ENCODE data around the gene TYK2. TPM values are rescaled to one million over a fixed set of nuclear protein-coding genes. Genes with fewer than 3 reads are reported as not detected.
A peak's percentile ranks its signal among the peaks of the same experiment; 100 is the strongest.
"Not testable (repeated sequence)": the region's sequence is repeated elsewhere in the genome, so short reads cannot be mapped to it uniquely, and the experiment has no call there.

TYK2 gene
- polyA plus RNA-seq, 6 donors from 2014 or later, result 26.1 to 67.7 (median 48.5) TPM

DNA sequence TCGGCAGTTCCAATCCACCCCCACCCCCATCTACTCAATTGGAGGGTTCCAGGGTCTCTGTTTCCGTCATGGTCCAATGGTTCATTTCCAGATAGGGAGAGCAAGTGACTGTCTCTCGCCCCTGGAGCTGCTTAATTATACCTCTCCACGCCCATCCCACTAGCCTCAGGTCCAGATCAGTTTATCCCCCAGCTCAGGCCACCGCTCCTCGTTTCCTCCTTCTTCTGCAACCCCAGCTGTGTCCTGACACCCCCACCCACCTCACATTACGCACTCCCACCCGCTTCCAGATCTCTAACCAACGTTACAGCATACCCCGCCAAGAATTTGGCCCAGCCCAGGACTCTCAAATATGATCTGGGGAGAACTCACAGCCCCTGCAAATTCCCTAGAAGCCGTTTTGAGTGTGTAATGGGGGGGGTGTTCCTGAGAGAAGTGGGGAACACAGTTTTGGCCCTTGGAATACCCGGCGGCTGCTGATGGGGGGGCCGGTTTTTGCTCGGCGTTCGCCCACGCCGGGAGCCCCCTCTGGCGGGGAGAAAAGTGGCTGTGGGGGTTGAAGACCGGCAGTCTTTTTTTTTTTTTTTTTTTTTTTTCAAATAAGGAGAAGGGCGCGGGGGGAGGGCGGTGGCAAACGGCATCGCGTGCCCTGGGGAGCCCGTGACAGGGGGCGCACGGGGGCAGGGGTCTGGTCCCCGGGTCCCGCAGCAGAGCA lies 38.3 kb upstream of the TYK2 start:
- peak overlapping the region in 7 of 8 donors; percentile 52 to 85 (median 56) for H3K4me3 Mint-ChIP-seq
- ATAC-seq (ENCODE audit: low read depth in 2 of 2), result no peak
- peaks cover 6 to 8% of the 10 kb centered on the region in 2 donors for H3K36me3 Mint-ChIP-seq
- H3K27me3 Mint-ChIP-seq, result peaks cover 38 to 57% (median 42%) of the 10 kb centered on the region in 3 donors
- H3K9me3 Mint-ChIP-seq, result peaks cover 0 to 5% (median 0%) of the 10 kb centered on the region in 7 donors
- H3K27ac Mint-ChIP-seq, result peak overlapping the region; percentile 82 to 99 (median 90)
- peaks cover 44 to 65% (median 64%) of the 10 kb centered on the region in 3 donors for H3K4me1 Mint-ChIP-seq
- no peak for DNase-seq

DNA sequence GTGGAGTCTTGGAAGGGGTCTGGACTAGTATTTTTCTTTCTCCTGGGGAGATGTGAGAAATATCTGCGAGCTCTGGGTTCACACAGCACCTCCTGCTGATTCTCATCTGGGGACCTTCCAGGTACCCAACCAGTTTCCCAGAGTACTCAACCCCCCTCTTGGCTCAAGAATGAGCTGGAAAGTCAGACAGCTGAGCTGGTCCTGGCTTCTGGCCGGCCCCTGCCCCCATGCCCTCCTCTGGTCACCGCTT lies 37.8 kb upstream of the TYK2 start:
- DNase-seq (no peak), ATAC-seq (ENCODE audit: low read depth in 2 of 2) (no peak)
- Mint-ChIP-seq H3K27ac (peak overlapping the region; percentile 82 to 99 (median 90)), H3K4me1 (peaks cover 40 to 66% (median 60%) of the 10 kb centered on the region in 3 donors), H3K36me3 (peaks cover 6 to 8% of the 10 kb centered on the region in 2 donors), H3K4me3 (peak overlapping the region; percentile 22 to 85 (median 56)), H3K27me3 (peaks cover 34 to 53% (median 37%) of the 10 kb centered on the region in 3 donors), H3K9me3 (peaks cover 0 to 5% (median 0%) of the 10 kb centered on the region in 7 donors)

DNA sequence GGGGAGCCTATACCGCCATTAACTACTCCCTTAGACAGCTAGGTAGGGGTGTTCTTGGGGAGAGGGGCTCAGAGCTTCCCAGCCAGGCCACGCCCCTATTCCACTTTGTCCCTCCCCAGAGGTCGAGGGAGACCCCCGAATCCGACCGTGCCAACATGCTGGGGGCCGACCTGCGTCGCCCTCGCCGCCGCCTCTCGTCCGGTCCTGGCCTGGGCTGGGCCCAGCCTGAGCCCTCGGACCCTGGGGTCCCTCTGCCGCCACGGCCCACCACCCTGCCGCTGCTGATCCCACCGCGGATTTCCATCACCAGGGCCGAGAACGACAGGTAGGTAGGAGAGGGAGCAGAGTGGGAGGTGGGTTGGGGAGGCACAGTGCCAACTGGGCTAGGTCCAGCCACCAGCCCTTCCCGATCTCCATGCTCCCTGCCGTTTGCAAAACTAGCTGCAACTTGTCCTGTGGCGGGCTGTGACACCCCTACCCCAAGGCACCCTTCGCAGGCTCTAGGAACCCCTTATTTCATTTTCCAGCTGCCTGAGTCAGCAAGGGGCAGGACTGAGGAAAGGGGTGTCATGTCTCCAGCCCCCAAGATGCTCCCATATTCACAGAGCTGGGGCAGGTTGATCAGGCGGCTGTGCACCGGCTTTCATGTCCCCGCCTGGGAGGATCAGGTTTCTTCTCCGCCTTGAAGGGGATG lies 37.3 kb upstream of the TYK2 start:
- no peak for DNase-seq
- Mint-ChIP-seq H3K27ac (peak overlapping the region; percentile 94 to 100 (median 98)), H3K36me3 (peaks cover 6 to 8% of the 10 kb centered on the region in 2 donors), H3K4me1 (peaks cover 40 to 71% (median 62%) of the 10 kb centered on the region in 3 donors), H3K9me3 (peaks cover 0 to 5% (median 0%) of the 10 kb centered on the region in 7 donors), H3K27me3 (peaks cover 34 to 53% (median 37%) of the 10 kb centered on the region in 3 donors), H3K4me3 (peak overlapping the region in 6 of 8 donors; percentile 22 to 85 (median 56))
- no peak for ATAC-seq (ENCODE audit: low read depth in 2 of 2)

DNA sequence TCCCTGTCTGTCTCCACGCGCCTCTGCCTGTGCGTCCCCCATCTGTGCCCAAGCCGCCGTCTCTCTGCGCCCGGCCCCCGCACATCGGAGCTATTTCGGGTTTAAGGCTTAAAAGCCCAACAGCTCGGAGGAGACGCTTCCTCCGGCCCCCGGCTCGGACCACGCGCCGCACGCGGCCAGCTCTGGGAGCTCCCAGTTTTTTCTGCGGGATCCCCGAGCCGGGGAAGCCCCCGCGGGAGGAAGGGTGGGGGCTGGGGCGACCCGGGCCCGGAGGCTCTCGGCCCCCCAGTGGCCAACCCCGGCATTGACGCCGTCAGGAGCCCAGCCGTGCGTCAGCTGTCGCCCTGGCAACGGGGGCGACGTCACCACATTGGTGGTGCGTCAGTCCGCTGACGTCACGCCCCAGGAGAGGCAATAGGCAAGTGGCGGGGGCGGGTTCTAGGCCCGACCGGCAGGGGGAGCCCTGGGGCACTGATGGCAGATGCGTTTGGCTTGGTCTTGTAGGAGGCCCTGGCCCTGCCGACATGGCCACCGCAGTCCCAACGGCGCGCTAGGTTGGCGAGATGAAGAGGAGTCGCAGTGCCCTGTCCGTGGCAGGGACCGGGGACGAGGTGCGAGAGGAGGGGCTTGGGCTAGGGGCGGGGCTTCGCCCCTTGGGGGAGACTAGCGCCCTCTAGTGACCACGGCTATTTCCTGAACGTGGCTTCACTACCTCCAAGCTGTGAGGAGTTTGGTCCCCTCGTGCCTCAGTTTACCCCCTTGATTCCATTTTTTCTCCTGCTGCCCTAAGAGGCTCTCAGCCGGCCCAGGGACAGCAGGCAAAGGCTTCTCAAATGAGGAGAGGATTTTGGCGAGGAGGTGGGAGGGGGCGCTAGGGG lies 36.2 kb upstream of the TYK2 start:
- Mint-ChIP-seq H3K27ac (peak overlapping the region; percentile 94 to 100 (median 98)), H3K27me3 (peaks cover 26 to 43% (median 29%) of the 10 kb centered on the region in 3 donors), H3K9me3 (peaks cover 0 to 5% (median 0%) of the 10 kb centered on the region in 7 donors), H3K4me1 (peaks cover 36 to 72% (median 64%) of the 10 kb centered on the region in 3 donors), H3K36me3 (peaks cover 6 to 8% of the 10 kb centered on the region in 2 donors), H3K4me3 (peak overlapping the region; percentile 61 to 91 (median 76))
- DNase-seq (peak; percentile 98), ATAC-seq (ENCODE audit: low read depth in 2 of 2) (peak; percentile 68 to 74)

DNA sequence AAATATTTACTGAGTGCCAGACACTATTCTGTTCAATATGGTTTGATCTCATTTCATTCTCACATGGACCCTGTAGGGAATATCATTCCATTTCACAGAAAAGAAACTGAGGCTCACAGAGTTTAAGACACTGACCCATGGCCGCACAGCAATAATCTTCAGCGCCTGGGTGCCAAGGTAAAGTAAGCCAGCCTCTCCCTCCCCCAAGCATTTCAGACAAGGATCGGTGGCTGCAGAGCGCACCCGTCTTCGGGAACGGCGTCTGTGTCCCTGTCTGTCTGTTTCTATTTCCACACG lies 35.7 kb upstream of the TYK2 start:
- Mint-ChIP-seq H3K4me3 (peak overlapping the region; percentile 61 to 91 (median 76)), H3K9me3 (peaks cover 0 to 5% (median 0%) of the 10 kb centered on the region in 7 donors), H3K36me3 (peaks cover 6 to 8% of the 10 kb centered on the region in 2 donors), H3K4me1 (peaks cover 30 to 72% (median 64%) of the 10 kb centered on the region in 3 donors), H3K27me3 (peaks cover 20 to 38% (median 24%) of the 10 kb centered on the region in 3 donors), H3K27ac (peak overlapping the region; percentile 94 to 100 (median 98))
- DNase-seq, result no peak
- no peak for ATAC-seq (ENCODE audit: low read depth in 2 of 2)

DNA sequence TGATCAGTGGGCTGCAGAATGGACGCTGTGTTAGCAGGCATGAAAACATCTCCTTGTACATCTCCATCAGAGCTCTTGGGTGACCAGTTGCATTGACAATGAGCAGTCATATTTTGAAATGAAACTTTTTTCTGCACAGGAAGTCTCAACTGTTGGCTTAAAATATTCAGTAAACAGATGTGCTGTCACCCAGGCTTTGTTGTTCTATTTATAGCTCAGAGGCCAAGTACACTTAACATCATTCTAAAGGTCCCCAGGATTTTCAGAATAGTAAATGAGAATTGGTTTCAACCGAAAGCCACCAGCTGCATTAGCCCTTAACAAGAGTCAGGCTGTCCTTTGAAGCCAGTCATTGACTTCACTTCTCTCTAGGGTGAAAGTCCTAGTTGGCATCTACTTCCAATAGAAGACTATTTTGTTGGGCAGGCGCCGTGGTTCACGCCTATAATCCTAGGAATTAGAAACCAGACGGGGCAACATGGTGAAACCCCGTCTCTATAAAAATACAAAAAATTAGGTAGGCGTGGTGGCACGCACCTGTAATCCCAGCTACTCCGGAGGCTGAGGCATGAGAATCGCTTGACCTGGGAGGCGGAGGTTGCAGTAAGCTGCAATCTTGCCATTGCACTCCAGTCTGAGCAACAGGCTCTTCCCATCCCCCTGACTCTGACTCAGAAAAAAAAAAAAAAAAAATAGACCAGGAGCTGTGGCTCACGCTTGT lies 32.0 kb upstream of the TYK2 start:
- DNase-seq, result peak; percentile 61
- H3K9me3 Mint-ChIP-seq, result peaks cover 0 to 6% (median 0%) of the 10 kb centered on the region in 7 donors
- peaks cover 0 to 10% (median 5%) of the 10 kb centered on the region in 3 donors for H3K27me3 Mint-ChIP-seq
- ATAC-seq (ENCODE audit: low read depth in 2 of 2), result peak; percentile 5 to 9
- no peaks in the 10 kb centered on the region for H3K36me3 Mint-ChIP-seq
- H3K4me3 Mint-ChIP-seq, result peak overlapping the region; percentile 35 to 86 (median 60)
- peak overlapping the region; percentile 86 to 96 (median 92) for H3K27ac Mint-ChIP-seq
- peaks cover 33 to 86% (median 70%) of the 10 kb centered on the region in 3 donors for H3K4me1 Mint-ChIP-seq

DNA sequence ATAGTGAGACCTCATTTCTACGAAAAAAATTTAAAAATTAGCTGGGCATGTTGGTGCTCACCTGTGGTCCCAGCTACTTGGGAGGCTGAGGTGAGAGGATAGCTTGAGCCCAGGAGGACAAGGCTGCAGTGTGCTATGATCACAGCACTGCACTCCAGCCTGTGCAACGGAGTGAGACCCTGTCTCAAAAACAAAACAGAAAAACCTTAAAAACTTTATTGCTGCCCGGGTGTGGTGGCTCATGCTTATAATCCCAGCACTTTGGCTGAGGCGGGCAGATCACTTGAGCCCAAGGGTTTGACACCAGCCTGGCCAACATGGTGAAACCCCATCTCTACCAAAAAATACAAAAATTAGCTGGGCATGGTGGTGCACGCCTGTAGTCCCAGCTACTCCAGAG lies 30.9 kb upstream of the TYK2 start:
- not testable (repeated sequence) for H3K27me3 Mint-ChIP-seq; H3K36me3 Mint-ChIP-seq; H3K9me3 Mint-ChIP-seq; DNase-seq; ATAC-seq (ENCODE audit: low read depth in 2 of 2)
- H3K4me3 Mint-ChIP-seq, result peak overlapping the region; percentile 15 to 84 (median 68)
- H3K4me1 Mint-ChIP-seq, result peaks cover 31 to 89% (median 72%) of the 10 kb centered on the region in 3 donors
- H3K27ac Mint-ChIP-seq, result peak overlapping the region in 5 of 6 donors; percentile 83 to 95 (median 92)

DNA sequence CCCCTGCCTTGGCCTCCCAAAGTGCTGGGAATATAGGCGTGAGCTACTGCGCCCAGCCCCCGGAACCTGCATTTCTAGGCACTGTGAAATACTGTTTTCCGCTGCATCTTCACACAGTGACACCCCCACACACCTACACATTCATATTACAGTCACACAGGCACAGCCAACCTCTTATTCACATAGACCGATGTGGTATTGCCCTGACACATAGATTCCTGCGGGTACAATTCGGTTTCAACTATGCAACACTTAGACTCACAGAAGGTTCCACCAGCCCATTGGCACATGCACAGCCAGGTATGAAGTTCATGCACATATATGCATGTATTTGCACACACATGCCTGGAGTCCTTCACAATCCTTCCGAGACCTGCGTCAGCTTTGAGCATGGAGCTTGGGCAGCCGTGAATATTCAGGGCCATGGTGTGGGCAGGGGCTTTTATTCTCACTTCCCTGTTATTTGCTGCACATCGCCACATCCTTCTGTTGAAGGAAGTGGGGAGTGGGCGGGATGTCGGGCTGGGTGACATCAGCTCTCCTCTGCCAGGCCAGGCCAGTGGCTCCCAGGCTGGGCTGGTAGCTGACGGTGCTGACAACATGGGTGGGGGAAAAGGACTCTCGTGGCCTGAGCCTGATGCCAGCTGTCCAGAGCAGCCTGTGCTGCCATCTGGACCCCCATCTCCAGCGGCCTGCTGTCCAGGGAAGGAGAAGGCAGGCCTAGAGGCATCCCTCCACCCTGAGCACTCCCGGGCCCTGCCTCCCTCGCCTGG lies 28.3 kb upstream of the TYK2 start:
- no peaks in the 10 kb centered on the region for H3K27me3 Mint-ChIP-seq
- peak overlapping the region; percentile 86 to 98 (median 96) for H3K27ac Mint-ChIP-seq
- H3K9me3 Mint-ChIP-seq, result peaks cover 0 to 3% (median 0%) of the 10 kb centered on the region in 7 donors
- peaks cover 46 to 97% (median 85%) of the 10 kb centered on the region in 3 donors for H3K4me1 Mint-ChIP-seq
- H3K4me3 Mint-ChIP-seq, result peak overlapping the region; percentile 2 to 80 (median 76)
- peak; percentile 49 to 55 for ATAC-seq (ENCODE audit: low read depth in 2 of 2)
- peak; percentile 84 for DNase-seq
- no peaks in the 10 kb centered on the region for H3K36me3 Mint-ChIP-seq

DNA sequence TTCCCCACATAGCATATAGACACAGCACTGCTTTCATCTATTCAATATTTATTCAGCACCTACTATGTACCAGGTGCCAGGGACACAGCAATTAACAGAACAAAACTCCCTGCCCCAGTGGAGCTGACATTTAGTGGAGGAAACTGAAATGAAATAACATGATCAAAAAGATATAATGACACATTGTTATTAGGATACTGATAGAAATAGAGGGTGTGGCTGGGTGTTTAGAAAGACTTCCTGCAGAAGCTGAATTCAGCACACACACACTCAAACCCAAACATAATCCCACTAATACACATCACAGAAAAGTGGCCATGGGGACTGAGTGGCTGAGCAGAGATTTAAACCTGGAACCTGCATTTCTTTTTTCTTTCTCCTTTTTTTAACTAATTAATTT lies 26.7 kb upstream of the TYK2 start:
- DNase-seq (no peak), ATAC-seq (ENCODE audit: low read depth in 2 of 2) (no peak)
- peaks cover 53 to 96% (median 95%) of the 10 kb centered on the region in 3 donors for H3K4me1 Mint-ChIP-seq
- no peaks in the 10 kb centered on the region for H3K27me3 Mint-ChIP-seq
- H3K36me3 Mint-ChIP-seq, result no peaks in the 10 kb centered on the region
- H3K27ac Mint-ChIP-seq, result peak overlapping the region in 5 of 6 donors; percentile 50 to 76 (median 61)
- H3K9me3 Mint-ChIP-seq, result peaks cover 0 to 3% (median 0%) of the 10 kb centered on the region in 7 donors
- H3K4me3 Mint-ChIP-seq, result peak overlapping the region in 4 of 8 donors; percentile 7 to 61 (median 22)

DNA sequence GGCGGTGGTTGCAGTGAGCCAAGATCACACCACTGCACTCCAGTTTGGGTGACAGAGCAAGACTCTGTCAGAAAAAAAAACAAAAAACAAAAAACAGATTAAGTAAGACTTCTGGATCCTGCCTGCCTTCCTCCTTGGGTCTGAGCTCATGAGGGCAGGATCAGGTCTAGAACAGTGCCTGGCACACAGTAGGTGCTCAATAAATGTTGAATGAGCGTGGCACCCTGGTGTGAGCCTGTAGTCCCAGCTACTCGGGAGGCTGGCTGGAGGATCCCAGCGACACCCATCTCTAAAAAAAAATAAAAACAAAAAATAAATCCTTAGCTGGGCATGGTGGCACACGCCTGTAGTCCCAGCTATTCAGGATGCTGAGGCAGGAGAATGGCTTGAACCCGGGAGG lies 25.8 kb upstream of the TYK2 start:
- Mint-ChIP-seq H3K36me3 (no peaks in the 10 kb centered on the region), H3K4me3 (peak overlapping the region in 5 of 8 donors; percentile 54 to 88 (median 81)), H3K27me3 (no peaks in the 10 kb centered on the region), H3K9me3 (peaks cover 0 to 3% (median 0%) of the 10 kb centered on the region in 7 donors), H3K27ac (peak overlapping the region in 5 of 6 donors; percentile 33 to 100 (median 90)), H3K4me1 (peaks cover 61 to 97% (median 96%) of the 10 kb centered on the region in 3 donors)
- ATAC-seq (ENCODE audit: low read depth in 2 of 2), result no peak
- DNase-seq, result no peak

DNA sequence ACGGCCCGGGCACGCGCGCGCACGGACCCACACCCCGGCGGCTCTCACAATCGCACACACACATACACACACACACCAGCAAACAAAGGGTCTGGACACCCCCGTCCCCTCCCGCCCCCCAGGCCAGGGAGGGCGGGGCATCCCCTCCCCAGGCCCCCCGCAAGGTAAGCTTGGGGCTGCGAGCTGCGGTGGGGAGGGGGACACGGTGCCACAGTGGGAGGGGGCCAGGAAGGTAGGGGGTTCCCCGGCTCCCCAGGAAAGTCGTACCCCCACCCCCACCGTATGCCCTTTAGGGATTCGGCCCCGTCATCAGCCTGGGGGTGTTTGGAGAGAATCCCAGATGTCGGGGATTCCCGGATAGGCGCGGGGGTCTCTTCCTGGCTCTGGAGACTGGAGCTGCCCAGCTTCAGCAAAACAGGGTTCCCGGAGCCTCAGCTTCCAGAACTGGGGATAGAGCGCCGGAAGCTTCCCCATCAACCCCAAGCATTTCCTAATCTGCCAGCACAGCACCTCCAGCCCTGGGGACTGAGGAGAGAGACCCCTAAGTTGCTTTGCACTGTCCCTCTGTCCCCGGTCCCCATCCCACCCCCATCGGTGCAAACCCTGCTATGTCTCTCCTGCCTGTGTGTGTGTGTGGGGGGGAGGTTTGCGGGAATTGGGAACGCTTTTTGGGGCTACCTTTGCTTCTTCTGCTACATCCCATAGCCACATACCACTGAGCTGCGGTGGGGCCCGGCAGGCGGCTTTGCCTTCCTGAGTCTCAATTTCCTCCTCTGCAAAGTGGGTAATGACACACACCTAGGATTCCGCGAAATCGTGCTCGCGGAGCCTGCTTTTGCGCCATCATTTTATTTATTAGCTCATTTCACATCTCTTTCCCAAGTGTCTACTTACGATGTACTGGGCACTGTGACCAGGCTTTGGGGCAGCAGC lies 24.8 kb upstream of the TYK2 start:
- DNase-seq (no peak), ATAC-seq (ENCODE audit: low read depth in 2 of 2) (no peak)
- peaks cover 61 to 93% (median 90%) of the 10 kb centered on the region in 3 donors for H3K4me1 Mint-ChIP-seq
- H3K36me3 Mint-ChIP-seq, result no peaks in the 10 kb centered on the region
- peak overlapping the region; percentile 95 to 99 (median 96) for H3K4me3 Mint-ChIP-seq
- no peaks in the 10 kb centered on the region for H3K27me3 Mint-ChIP-seq
- no peaks in the 10 kb centered on the region for H3K9me3 Mint-ChIP-seq
- H3K27ac Mint-ChIP-seq, result peak overlapping the region; percentile 99 to 100 (median 100)
